Measurements from ENCODE around the gene NCOA3. TPM values are rescaled to one million over a fixed set of nuclear protein-coding genes. Genes with fewer than 3 reads are reported as not detected.
"Not testable (repeated sequence)": the region's sequence is repeated elsewhere in the genome, so short reads cannot be mapped to it uniquely, and the experiment has no call there.

NCOA3 gene
- total RNA-seq, 4 donors from 2014 or later, result 26.7 to 40.2 (median 34.5) TPM

GRCh38 chr20:47552996-47553395, 51.3 kb downstream of the NCOA3 start:
- TF ChIP-seq CTCF (IDR thresholded peaks at IDR 0.05), result no peak
- no peak for TF ChIP-seq POLR2A (IDR thresholded peaks at IDR 0.05)
- no peaks in the 10 kb centered on the region for H3K9me3 ChIP-seq
- no peaks in the 10 kb centered on the region for H3K27me3 ChIP-seq
- no peak overlapping the region for H3K4me3 ChIP-seq
- intact Hi-C loops (cut with DNase I), result no loop called here
- WGBS, 2 donors, result 65 to 96% methylated on average over 9 of the region's 9 CpGs
- DNase-seq, result no peak
- H3K36me3 ChIP-seq, result no peaks in the 10 kb centered on the region
- H3K27ac ChIP-seq, result no peak overlapping the region
- peaks cover 0 to 17% (median 0%) of the 10 kb centered on the region in 3 donors for H3K4me1 ChIP-seq

- H3K9me3 ChIP-seq; H3K27ac ChIP-seq; H3K27me3 ChIP-seq; DNase-seq; H3K36me3 ChIP-seq; H3K4me3 ChIP-seq; intact Hi-C loops (cut with DNase I): not testable (repeated sequence)
- 80 to 93% methylated on average over 5 to 6 of the region's 8 CpGs for WGBS, 2 donors
- H3K4me1 ChIP-seq, result peaks cover 0 to 23% (median 2%) of the 10 kb centered on the region in 3 donors
Observed at GRCh38 chr20:47553594-47554235, 52.0 kb downstream of the NCOA3 start.

- H3K9me3 ChIP-seq; H3K36me3 ChIP-seq; DNase-seq; intact Hi-C loops (cut with DNase I); H3K27me3 ChIP-seq; H3K4me3 ChIP-seq; H3K27ac ChIP-seq: not testable (repeated sequence)
- H3K4me1 ChIP-seq, result peaks cover 5 to 29% (median 8%) of the 10 kb centered on the region in 3 donors
Observed at GRCh38 chr20:47554283-47554682, 52.6 kb downstream of the NCOA3 start.

GRCh38 chr20:47557218-47557617, 55.5 kb downstream of the NCOA3 start:
- peaks cover 14 to 58% (median 29%) of the 10 kb centered on the region in 3 donors for H3K4me1 ChIP-seq
- DNase-seq, result no peak
- H3K36me3 ChIP-seq, result no peaks in the 10 kb centered on the region
- TF ChIP-seq CTCF (IDR thresholded peaks at IDR 0.05) (no peak), POLR2A (IDR thresholded peaks at IDR 0.05) (no peak)
- H3K9me3 ChIP-seq, result no peaks in the 10 kb centered on the region
- 64 to 82% methylated on average over 2 of the region's 2 CpGs for WGBS, 2 donors
- H3K27ac ChIP-seq, result no peak overlapping the region
- no peaks in the 10 kb centered on the region for H3K27me3 ChIP-seq
- no peak overlapping the region for H3K4me3 ChIP-seq
- intact Hi-C loops (cut with DNase I), result no loop called here

GRCh38 chr20:47557791-47558190, 56.1 kb downstream of the NCOA3 start:
- H3K4me1 ChIP-seq, result peaks cover 14 to 61% (median 29%) of the 10 kb centered on the region in 3 donors
- 74 to 91% methylated on average over 6 to 7 of the region's 7 CpGs for whole genome bisulfite sequencing, 2 donors
- no peaks in the 10 kb centered on the region for H3K27me3 ChIP-seq
- no peaks in the 10 kb centered on the region for H3K9me3 ChIP-seq
- intact Hi-C loops (cut with DNase I), result no loop called here
- no peaks in the 10 kb centered on the region for H3K36me3 ChIP-seq
- DNase-seq, result no peak
- TF ChIP-seq CTCF (IDR thresholded peaks at IDR 0.05) (no peak), POLR2A (IDR thresholded peaks at IDR 0.05) (no peak)
- H3K27ac ChIP-seq, result no peak overlapping the region
- no peak overlapping the region for H3K4me3 ChIP-seq

GRCh38 chr20:47558295-47559066, 56.8 kb downstream of the NCOA3 start:
- no peaks in the 10 kb centered on the region for H3K9me3 ChIP-seq
- TF ChIP-seq POLR2A (IDR thresholded peaks at IDR 0.05) (no peak), CTCF (IDR thresholded peaks at IDR 0.05) (no peak)
- WGBS, 2 donors, result 63 to 88% methylated on average over 3 to 10 of the region's 10 CpGs
- H3K4me1 ChIP-seq, result peaks cover 14 to 68% (median 29%) of the 10 kb centered on the region in 3 donors
- no peak for DNase-seq
- H3K27ac ChIP-seq, result peak overlapping the region in 2 of 4 donors; percentile 35 to 64
- H3K4me3 ChIP-seq, result no peak overlapping the region
- H3K27me3 ChIP-seq, result no peaks in the 10 kb centered on the region
- H3K36me3 ChIP-seq, result no peaks in the 10 kb centered on the region
- intact Hi-C loops (cut with DNase I), result no loop called here

Measured in esophagus squamous epithelium (tissue), 5 donors.